ENCODE data around the gene HNRNPR. TPM values are rescaled to one million over a fixed set of nuclear protein-coding genes. Genes with fewer than 3 reads are reported as not detected.
A peak's percentile ranks its signal among the peaks of the same experiment; 100 is the strongest.

HNRNPR gene
- polyA plus RNA-seq, 1 of the 3 experiments (the other 2 are of a cell fraction) = 111 TPM

DNA sequence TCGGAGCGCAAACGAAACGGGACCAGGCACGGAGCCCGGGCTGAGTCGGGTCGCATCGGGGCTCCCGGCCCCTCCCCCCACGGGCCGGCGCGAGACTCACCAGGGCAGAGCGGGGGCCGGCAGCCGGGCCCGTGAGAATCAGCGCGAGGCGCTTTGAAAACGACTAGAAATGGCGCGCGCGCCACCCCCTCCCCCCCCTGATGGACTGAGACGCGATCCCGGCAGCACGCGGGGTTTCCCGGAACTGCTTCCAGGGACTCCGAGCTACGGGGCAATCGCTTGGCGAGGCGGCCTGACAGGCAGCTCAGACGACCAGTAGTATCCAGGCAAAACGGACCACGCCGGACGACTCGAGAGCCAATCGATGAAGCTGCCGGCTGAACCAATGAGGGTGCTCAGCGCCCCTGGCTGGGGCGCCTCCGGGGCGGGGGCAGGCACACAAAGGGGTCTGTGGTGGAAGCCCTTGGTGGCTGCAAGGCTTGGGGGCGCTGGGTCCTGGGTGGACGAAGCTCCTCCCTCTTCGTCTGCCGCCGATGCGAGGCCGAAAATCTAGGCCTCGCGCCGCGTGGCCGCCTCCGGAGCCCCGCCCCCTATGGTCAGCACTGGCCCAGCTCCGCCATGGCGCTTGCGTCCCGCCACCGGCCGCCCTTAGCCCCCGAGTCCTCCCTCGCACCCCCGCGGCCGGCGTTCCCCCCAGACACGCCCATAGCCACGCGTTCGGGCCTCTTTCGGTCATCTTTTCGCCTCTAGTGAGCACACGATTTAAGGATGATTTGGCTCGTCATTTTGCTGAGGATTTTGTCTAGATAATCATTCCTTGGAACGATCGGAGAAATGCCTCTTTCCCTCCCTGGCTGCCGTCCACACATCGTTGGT lies at the start of gene HNRNPR (continued):
- peak; percentile 51 for TF ChIP-seq NRF1 (IDR thresholded peaks at IDR 0.05; ENCODE audit: low read depth, low read length)
- TF ChIP-seq TEAD4 (IDR thresholded peaks at IDR 0.05; ENCODE audit: borderline replicate concordance, insufficient read depth) = 0 out of 2 replicates have a peak, but pooled peaks have one; percentile 29
- TF ChIP-seq MXI1 (IDR thresholded peaks at IDR 0.05; ENCODE audit: low read depth, low read length) = peak; percentile 95
- TF ChIP-seq POLR2AphosphoS5 (IDR thresholded peaks at IDR 0.05; ENCODE audit: low read depth, low read length) = peak; percentile 82

DNA sequence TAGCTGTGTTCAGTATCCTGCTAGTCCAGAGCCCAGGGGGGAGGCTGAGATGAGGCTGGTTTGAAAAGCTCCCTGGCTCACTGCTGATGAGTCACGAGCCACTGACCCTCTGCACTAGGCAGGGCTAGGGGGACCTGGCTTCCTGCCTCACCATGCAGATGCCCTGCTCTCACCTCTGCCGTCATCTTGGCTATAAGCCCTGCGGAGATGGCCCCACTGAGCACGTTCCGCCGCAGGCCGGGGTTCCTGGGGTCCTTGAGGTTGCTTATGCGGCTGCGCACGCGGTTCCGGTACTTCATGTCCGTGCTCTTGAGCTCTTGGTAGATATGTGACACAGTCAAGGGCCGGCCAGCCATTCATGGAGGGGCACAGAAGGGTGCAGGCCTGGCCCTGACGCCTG lies 49.6 kb upstream of the HNRNPR start:
- Histone ChIP-seq H3K9me2 (no peaks in the 10 kb centered on the region), H3F3A (replicated peaks; ENCODE audit: insufficient read depth) (peaks cover 31% of the 10 kb centered on the region), H3K36me3 (replicated peaks in 1 of 2; ENCODE audit: control insufficient read depth in 1 of 2, insufficient read depth in 2 of 2, low read length in 1 of 2) (no peaks in the 10 kb centered on the region), H4K20me1 (ENCODE audit: insufficient read depth) (no peaks in the 10 kb centered on the region), H3K4me2 (peak overlapping the region; percentile 66; the same call in 1 of the 2 replicates), H3K9me3 (no peaks in the 10 kb centered on the region), H3K9ac (peak overlapping the region; percentile 1; the same call in 1 of the 2 replicates), H3K27ac (ENCODE audit: low read depth in 2 of 2, low read length in 1 of 2) (peak overlapping the region; percentile 70 to 88), H3K79me2 (ENCODE audit: insufficient read depth) (no peaks in the 10 kb centered on the region), H2AFZ (ENCODE audit: low read depth) (no peak overlapping the region; the same call in 1 of the 2 replicates), H3K27me3 (ENCODE audit: insufficient read depth) (no peaks in the 10 kb centered on the region), H3K4me1 (ENCODE audit: control insufficient read depth in 1 of 2, insufficient read depth in 2 of 2, low read depth in 1 of 2, low read length in 1 of 2) (peaks cover 6 to 20% of the 10 kb centered on the region in 2 experiments; a peak in 3 of 4 replicates), H3K4me3 (ENCODE audit: low read depth in 2 of 2, low read length in 1 of 2) (no peak overlapping the region)
- CTCF ChIA-PET = interaction anchor here (1.2 to 3.0 kb wide), 2 partner anchors 10 to 23 kb away, joined by 4 to 31 read pairs; no protein-coding TSS in a partner anchor
- TF ChIP-seq, protein P1, sequence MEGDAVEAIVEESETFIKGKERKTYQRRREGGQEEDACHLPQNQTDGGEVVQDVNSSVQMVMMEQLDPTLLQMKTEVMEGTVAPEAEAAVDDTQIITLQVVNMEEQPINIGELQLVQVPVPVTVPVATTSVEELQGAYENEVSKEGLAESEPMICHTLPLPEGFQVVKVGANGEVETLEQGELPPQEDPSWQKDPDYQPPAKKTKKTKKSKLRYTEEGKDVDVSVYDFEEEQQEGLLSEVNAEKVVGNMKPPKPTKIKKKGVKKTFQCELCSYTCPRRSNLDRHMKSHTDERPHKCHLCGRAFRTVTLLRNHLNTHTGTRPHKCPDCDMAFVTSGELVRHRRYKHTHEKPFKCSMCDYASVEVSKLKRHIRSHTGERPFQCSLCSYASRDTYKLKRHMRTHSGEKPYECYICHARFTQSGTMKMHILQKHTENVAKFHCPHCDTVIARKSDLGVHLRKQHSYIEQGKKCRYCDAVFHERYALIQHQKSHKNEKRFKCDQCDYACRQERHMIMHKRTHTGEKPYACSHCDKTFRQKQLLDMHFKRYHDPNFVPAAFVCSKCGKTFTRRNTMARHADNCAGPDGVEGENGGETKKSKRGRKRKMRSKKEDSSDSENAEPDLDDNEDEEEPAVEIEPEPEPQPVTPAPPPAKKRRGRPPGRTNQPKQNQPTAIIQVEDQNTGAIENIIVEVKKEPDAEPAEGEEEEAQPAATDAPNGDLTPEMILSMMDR (IDR thresholded peaks at IDR 0.05) = no peak
- TF ChIP-seq NFIC (IDR thresholded peaks at IDR 0.05; ENCODE audit: borderline replicate concordance) (peak; percentile 77), TCF12 (IDR thresholded peaks at IDR 0.05) (peak; percentile 52; the same call in 1 of the 2 replicates), FOSL2 (IDR thresholded peaks at IDR 0.05; ENCODE audit: borderline replicate concordance, low read depth) (peak; percentile 82)
- POLR2A ChIA-PET = no interaction called here
- no CpG with 5 or more reads among the region's 15 CpGs for WGBS (ENCODE audit: low lambda C conversion rate)
- no peak for DNase-seq

DNA sequence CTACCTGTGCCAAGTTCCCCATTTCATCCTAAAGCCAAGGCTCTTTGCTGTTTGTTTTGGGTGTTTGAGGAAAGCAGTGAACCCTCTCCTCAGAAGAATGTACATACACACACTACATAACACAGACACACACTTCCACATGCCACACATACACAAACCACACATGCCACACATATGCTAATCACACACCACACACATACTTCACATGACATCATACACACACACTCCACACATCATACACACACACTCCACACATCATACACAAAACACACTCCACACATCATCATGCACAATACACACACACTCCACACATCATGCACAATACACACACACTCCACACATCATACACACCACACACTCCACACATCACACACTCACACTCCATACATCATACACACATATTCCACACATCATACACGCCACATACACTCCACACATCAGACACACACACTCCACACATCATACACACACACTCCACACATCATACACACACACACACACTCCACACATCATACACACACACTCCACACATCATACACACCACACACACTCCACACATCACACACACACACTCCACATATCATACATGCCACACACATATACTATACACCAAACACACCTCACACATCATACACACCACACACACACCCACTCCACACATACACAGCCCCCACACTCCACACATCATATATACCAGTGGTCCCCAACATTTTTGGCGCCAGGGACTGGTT lies 48.2 kb upstream of the HNRNPR start:
- no peak for DNase-seq
- WGBS (ENCODE audit: low lambda C conversion rate) = 70% methylated on average over 2 of the region's 2 CpGs
- no peaks in the 10 kb centered on the region for H3K9me3 ChIP-seq
- peaks cover 6 to 20% of the 10 kb centered on the region in 2 experiments; a peak in 3 of 4 replicates for H3K4me1 ChIP-seq (ENCODE audit: control insufficient read depth in 1 of 2, insufficient read depth in 2 of 2, low read depth in 1 of 2, low read length in 1 of 2)
- TF ChIP-seq ELF1 (IDR thresholded peaks at IDR 0.05) = no peak
- no peak for TF ChIP-seq TCF12 (IDR thresholded peaks at IDR 0.05)
- CTCF ChIA-PET = interaction anchor here (0.7 kb wide), 1 partner anchor 148 kb away, joined by 3 read pairs; no protein-coding TSS in a partner anchor
- H3K27me3 ChIP-seq (ENCODE audit: insufficient read depth) = no peaks in the 10 kb centered on the region
- no peaks in the 10 kb centered on the region for H4K20me1 ChIP-seq (ENCODE audit: insufficient read depth)
- H3K27ac ChIP-seq (ENCODE audit: low read depth in 2 of 2, low read length in 1 of 2) = no peak overlapping the region
- no peaks in the 10 kb centered on the region for H3K79me2 ChIP-seq (ENCODE audit: insufficient read depth)
- H3K36me3 ChIP-seq (replicated peaks in 1 of 2; ENCODE audit: control insufficient read depth in 1 of 2, insufficient read depth in 2 of 2, low read length in 1 of 2) = no peaks in the 10 kb centered on the region
- peaks cover 31% of the 10 kb centered on the region for H3F3A ChIP-seq (replicated peaks; ENCODE audit: insufficient read depth)
- H3K9ac ChIP-seq = no peak overlapping the region
- H3K9me2 ChIP-seq = no peaks in the 10 kb centered on the region
- POLR2A ChIA-PET = no interaction called here
- H3K4me2 ChIP-seq = no peak overlapping the region
- H3K4me3 ChIP-seq (ENCODE audit: low read depth in 2 of 2, low read length in 1 of 2) = no peak overlapping the region
- H2AFZ ChIP-seq (ENCODE audit: low read depth) = no peak overlapping the region
